HG03571 (cell line): ENCODE results near the gene CXorf65.

Experiments
- ATAC-seq: cut with Tn5 transposase; IDR thresholded peaks from one replicate; pipeline ENCODE4 v1.9.1; 2021; ENCODE audit not compliant: unreplicated experiment

The CXorf65 gene

DNA sequence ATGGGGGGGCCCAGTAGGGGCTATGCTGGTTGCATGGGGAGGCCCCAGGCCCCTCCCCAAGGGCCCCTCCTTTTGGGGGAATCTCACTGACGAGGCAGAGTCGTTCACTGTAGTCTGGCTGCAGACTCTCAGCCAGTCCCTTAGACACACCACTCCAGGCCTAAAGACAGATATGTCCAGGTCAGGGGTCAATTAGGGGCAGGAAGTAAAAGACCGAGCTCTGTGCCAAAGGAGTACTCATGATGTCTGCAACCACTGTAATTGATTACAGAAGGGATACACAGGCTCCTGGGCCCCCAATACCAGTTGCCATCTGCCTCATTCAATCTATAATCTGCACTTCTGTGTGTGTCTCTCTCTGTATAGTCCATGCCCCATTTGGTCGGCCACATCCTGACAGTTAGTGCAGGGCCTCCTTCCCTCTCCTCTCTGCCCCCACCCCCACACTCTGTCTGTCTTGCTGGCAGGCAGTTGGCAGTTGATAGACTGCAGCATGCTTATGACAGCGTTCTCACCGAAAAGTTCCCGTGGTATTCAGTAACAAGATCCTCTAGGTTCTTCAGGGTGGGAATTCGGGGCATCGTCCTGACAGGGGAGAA lies 1.3 kb upstream of the CXorf65 start:
- no peak for ATAC-seq

DNA sequence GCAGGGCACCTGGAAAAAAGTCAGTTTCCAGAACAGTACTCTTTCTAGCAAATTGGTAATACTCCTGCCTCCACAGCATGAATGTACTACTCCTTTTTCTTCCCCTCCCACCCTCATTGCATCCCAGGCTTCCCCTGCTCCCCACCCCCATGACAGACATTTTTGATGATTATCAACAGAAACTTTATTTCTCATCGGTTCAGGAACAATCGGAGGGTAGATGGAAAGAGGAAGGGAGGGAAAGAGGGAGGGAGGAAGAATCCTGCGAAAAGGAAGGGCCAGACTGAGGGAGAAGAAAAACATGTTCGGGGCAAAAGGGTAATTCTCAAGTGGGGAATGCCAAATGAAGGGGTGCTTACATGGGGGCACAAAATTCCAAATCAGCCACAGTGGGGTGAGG lies 705 bp upstream of the CXorf65 start:
- no peak for ATAC-seq

DNA sequence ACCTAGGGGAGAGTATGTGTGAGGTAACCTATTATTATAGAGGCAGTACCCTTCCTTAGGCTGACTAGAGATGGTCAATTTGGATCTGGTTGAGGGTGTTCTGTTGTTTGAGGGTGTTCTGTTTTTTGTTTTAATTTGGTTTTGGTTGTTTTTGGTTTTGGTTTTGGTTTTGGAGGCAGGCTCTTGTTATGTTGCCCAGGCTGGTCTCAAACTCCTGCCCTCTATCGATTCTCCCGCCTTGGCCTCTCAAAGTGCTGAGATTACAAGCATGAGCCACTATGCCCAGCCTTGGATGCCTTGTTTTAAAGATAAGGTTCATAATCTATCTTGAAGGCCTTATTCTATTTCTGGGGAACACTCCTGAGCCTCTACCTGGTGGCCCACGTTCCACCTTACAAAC lies 912 bp downstream of the CXorf65 start:
- ATAC-seq, result no peak

DNA sequence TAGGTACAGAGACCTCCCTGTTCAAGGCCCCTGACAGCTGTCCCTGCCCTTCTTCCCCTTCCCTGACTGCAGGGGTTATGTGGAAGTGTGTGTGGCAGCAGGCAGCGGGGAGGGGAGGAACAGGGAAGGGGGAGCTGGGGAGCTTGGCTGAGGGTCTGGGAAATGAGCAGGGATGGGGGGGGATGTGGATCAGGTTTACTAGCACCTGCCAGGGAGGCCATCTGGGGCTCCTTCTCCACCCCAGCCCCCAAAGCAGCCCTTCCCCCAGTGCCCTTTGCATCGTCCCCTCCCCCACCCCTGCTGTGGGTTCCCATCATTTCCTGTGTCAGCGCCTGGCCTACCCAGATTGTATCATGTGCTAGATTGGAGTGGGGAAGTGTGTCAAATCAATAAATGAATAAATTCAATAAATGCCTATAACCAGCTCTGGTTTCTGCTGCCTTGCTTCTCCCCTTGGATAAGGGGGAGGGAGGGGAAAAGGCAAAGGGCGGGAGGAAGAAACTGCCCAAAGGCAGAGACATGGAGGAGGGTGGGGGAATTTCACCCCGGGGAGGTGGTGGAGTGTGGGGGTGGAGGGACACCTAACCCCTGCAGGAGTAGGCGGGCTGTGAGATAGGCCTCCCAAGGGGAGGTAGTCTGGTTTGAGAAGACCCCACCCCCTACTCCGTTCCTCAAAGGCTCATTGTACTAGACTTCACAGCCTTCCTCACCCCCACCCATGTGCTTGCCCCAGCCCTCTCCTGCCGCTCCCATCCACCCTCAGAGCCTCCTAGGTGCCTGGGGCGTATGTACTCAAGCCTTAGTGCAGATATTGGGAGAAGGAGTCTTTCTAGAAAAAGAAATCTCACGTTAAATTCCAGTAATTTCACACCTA lies 3.2 kb downstream of the CXorf65 start:
- no peak for ATAC-seq

DNA sequence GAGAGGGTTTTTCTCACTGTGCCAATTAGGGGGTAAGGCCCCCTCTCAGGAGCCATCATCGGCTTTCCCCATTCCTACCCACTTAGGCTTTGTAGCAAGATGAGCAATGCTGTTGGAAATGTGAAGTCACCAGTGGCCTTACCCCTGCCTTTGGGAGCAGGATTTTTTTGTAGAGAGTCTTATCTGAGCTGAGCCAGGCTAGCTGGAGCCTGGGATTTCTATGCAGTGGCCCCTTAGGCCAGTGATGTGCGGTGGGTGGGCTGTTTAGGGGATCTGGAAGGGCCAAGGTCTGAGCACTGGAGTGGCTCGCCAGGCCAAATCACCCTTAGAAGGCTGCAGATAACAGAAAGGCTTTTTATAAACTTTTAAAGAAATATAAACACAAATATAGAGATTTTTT lies 4.2 kb downstream of the CXorf65 start:
- no peak for ATAC-seq

DNA sequence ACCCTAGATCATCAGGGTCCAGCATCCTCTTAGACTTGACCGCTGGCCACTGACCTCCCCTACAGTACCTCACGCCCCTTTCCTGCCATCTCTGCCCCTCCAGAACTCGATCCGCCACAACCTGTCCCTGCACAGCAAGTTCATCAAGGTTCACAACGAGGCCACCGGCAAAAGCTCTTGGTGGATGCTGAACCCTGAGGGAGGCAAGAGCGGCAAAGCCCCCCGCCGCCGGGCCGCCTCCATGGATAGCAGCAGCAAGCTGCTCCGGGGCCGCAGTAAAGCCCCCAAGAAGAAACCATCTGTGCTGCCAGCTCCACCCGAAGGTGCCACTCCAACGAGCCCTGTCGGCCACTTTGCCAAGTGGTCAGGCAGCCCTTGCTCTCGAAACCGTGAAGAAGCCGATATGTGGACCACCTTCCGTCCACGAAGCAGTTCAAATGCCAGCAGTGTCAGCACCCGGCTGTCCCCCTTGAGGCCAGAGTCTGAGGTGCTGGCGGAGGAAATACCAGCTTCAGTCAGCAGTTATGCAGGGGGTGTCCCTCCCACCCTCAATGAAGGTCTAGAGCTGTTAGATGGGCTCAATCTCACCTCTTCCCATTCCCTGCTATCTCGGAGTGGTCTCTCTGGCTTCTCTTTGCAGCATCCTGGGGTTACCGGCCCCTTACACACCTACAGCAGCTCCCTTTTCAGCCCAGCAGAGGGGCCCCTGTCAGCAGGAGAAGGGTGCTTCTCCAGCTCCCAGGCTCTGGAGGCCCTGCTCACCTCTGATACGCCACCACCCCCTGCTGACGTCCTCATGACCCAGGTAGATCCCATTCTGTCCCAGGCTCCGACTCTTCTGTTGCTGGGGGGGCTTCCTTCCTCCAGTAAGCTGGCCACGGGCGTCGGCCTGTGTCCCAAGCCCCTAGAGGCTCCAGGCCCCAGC lies 5.7 kb downstream of the CXorf65 start:
- ATAC-seq, result no peak

DNA sequence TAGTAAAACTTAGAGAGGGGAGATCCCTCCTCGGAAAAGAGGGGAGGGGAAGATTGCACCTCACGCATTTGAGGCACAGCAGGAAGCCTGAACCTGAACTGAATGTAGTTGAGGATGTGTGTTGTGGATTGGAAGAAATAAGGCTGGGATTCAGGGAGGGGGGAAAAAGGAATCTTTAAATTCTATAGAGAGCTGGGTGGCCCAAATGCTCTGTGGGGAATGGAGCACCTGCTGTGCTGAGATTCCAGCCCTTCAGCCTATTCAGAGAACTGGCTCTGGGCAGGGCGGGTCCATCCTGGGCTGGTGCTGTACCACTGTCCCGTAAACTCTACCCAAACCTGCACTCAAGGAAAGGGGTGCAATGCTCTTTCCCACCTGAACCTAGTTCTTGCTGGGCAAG lies 6.8 kb downstream of the CXorf65 start:
- ATAC-seq, result no peak

DNA sequence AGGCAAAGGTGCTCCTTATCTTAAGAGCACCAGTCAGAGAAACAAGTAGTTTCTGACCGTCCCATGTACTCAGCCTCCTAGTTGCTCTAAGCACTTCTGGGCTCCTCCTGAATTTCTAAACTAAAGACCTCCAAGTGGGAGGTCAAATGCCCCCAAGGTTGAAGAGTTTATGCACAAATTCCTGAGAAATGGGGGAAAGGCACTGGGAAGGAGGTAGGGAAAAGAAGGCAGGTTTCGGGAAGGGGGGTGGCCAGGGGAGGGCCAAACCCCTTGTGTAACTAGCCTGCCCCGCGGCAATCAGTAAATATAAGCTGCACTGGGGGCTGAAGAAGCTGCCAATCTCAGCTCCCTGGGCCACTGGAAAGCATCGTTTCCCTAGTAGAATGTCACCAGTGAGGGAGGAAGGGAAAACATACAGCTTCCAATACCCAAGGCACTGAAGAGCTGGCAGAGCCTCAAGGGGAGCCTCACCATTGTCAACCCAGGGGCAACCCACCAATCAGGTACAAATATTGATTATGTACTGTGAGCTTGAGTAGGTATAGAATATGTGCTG lies 7.5 kb downstream of the CXorf65 start:
- no peak for ATAC-seq

DNA sequence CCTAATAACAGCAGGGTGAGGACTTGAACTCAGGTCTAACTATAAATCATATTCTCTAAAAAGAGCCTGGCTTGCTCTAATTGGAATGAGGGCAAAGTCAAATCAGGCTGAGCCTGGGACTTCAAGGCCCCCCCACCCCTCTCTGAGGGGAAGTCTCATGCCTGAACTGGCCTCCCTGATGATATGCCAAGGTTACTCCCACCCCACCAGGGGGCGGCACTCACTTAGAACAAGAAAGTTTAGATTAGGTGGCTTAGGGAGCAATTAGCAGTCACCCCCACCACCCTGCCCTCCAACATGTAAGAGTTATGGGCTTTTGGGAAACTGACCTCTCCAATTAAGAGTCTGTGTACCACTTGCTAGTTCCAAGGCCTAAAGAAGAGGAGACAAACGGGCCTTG lies 8.2 kb downstream of the CXorf65 start:
- no peak for ATAC-seq

DNA sequence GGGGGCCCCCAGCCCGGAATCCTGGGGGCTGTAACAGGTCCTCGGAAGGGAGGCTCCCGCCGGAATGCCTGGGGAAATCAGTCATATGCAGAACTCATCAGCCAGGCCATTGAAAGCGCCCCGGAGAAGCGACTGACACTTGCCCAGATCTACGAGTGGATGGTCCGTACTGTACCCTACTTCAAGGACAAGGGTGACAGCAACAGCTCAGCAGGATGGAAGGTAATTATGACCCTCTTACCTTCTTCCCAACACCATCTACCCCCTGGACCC lies 9.8 kb downstream of the CXorf65 start:
- no peak for ATAC-seq

DNA sequence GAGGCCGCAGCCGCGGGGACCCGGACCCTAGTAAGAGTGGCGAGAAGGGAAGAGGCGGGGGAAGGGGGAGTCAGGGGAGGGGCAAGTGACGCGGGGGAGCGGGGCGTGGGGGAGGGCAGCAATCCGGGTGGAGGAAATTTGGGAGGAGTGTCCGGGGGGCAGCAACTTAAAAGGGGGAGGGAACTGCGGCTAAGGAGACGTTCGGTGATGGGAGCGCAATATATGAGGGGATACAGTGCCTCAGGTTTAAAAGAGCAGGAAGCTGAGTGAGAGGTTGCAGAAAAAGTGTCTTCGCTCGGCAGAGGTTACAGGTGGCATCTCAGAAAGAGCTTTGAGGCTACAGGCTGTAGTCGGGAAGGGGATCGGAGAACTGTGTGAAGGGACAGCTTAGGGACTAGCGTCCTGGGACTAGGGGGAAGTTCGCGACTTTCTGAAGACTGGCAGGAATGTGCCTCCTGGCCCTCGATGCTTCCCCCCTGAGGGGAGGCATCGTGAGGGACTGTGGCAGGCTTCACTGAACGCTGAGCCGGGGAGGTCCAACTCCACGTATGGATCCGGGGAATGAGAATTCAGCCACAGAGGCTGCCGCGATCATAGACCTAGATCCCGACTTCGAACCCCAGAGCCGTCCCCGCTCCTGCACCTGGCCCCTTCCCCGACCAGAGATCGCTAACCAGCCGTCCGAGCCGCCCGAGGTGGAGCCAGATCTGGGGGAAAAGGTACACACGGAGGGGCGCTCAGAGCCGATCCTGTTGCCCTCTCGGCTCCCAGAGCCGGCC lies 10.4 kb downstream of the CXorf65 start:
- ATAC-seq, result peak; percentile 22

DNA sequence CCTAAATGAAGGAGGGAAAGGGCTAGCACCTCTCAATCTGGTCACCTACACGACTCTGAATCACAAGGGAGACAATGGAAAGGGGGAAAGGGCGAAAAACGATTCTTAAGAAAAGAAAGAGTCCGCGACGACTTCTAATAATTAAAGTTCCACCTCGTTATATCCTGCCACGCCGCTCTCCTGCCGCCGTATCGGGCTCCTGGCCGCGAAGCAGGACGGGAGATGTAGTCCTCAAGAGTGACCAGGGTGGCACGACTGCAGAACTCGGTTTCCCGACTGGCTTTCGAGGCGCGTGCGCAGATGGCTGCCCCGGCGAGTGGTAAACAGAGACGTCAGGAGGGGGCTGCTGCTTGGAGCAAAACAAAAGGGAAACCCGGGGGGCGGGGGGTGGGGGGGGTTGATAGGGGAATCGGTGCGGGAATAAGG lies 11.0 kb downstream of the CXorf65 start, which contains the start of gene FOXO4:
TSS of gene FOXO4 (plus strand) at position 297 of the 426 bp plus-strand sequence. CDS start 678 bp downstream, outside the sequence.
- peak; percentile 91 for ATAC-seq

DNA sequence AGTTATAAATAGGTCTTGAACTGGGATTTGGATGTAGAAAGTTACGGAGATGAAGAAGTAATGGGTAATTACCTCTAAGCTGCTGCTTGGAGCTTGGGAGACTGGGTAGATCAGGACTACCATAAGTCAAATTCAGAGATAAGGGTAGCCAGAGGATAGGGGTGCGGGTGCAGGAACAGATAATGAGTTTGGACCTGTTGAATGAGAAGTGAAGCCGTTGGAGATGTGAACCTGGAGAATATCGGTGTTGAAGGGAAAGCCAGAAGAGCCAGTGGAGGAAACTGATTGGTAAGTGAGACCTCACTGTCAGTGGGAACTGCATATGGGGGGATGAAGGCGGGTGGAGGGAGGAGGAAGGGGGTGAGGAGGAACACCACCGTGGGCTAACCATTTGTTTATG lies 11.5 kb downstream of the CXorf65 start:
- ATAC-seq, result no peak

DNA sequence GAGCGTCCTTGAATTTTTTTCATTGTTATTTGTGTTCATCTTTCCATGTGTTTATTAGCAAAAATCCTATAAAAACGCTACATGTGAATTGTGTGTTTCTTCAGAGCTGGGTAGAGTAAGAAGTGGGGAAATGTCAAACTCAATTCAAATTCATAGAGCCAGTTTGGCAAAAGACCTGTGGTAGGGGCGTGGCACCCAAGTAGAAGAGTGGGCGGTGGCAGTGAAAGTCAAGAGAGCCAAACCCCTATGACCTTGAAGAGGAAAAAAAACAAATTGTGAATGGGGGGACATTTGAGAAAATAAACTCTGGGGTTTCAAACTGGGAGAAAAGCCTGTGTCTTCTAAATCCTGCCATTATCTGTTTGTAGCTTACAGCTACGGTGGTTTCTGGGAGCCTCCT lies 15.3 kb downstream of the CXorf65 start:
- ATAC-seq, result no peak

DNA sequence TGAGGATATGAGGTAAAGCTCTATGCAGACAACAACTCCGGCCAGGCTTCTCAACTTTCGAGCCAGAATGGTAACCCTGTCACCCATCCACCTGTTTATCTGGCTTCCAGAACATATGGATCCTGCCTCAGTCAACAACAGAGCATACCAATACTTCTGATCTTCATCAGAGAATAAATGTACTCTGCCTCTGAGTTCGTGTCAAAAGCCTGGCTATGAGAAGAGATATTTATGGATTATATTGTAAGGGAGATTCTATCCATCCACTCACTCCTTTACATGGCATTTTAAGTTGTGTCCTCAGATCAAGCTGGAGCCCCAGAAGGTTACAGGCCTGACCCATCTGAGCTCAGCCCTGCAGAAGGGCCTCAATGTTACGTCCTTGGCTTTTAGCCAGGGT lies 20.6 kb downstream of the CXorf65 start:
- ATAC-seq, result no peak

DNA sequence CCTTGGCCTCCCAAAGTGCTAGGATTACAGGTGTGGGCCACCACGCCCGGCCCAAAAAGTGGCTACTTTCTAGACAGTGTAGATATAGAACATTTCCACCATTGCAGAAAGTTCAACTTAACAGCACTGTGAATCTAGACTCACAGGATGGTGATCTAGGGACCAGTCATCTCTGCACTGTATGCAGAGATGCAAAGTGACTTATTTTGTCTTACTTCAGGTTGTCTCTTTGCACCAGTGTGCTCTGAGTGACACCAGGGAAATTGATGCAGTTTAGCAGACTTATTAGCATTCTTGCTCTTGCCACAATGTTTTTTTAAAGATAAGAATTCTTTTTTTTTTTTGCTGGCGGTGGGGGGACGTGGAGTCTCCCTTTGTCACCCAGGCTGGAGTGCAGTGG lies 23.7 kb downstream of the CXorf65 start:
- no peak for ATAC-seq

DNA sequence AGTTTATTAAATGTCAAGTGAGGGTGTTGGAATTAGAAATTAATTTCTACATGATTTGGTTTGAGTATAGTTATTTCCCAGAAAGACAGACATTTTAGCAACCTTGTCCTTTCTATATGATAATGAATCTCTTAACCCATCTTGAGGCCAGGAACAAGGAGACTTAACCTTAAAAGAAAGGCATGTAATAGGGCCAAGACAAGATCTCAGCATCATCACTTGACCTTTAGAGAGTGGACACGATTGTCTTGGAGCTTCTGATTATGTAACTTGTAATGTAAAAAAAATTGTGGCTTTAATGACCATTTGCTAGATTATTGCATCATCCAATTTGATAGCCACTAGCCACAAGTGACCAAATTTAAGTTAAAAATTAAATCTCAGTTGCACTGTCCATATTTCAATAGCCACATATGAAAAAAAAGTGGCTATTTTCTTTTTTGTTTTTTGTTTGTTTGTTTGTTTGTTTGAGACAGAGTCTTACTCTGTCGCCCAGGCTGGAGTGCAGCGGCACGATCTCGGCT lies 24.4 kb downstream of the CXorf65 start:
- no peak for ATAC-seq

DNA sequence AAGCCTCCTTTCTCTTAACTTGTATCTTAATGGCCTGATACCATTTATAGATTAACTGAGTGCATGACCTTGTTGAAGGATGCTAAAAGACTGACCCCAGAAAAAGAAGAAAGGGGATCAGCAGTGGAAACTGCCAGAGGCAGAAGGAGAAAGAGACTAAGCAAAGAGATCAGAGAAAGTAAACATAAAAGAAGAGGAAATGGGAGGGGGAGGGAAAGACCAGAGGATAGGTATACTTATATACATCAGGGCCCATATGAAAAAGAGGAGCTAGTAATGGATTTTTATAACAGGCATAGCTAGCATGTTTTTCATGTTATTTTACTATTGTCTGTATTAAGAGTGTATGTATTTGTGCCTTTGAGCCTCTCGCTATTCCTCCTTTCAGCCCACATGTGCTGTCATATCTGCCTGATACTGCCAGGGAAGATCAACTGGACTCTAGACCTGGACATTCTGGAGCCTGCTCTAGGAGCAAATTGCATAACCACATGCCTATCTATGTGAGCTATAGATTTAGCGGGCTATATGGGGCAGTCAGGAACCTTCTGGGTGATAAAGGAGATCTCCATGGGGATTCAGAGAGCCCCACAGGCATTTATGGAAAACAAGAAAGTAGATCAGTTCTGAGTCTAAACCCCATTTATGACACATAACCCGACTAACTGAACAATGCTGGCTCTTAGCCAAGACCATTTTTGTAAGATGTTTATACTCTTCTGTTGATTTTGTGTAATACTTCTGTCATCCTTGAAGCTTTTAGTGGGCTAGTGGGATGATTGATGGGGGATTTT lies 25.0 kb downstream of the CXorf65 start:
- ATAC-seq, result no peak

DNA sequence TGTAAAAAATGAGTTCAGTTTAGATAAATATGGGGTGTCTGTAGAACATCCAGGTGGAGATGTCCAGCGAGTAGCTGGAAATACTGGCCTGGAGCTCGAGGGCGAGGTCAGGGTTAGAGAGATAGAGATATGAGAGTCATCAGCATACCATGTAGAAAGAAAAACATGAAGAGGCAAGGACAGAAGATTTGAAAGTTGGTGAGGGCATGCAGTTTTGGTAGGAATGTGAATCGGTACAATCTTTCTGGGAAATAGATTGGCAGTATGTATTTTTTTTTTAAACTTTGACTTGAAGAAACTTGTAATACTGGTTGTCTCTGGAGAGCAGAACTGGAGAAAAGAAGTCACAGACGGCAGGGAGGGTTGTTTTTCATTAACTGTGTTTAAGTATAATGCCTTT lies 36.0 kb downstream of the CXorf65 start:
- ATAC-seq, result no peak
